ENCODE measurements around the gene LAMC1.
"Not testable (repeated sequence)": the region's sequence is repeated elsewhere in the genome, so short reads cannot be mapped to it uniquely, and the experiment has no call there.

LAMC1 gene

GRCh38 chr1:183043872-183044854 lies 20.9 kb downstream of the LAMC1 start:
- DNase-seq (ENCODE audit: low read depth): peak; percentile 94

GRCh38 chr1:183044893-183045649 lies 21.9 kb downstream of the LAMC1 start:
- no peak for DNase-seq (ENCODE audit: low read depth)

GRCh38 chr1:183048087-183049085 lies 25.2 kb downstream of the LAMC1 start:
- DNase-seq (ENCODE audit: low read depth): no peak

- no peak for DNase-seq (ENCODE audit: low read depth)
Observed at GRCh38 chr1:183051546-183051945, 28.3 kb downstream of the LAMC1 start.

- DNase-seq (ENCODE audit: low read depth): no peak
Observed at GRCh38 chr1:183052861-183053260, 29.6 kb downstream of the LAMC1 start.

GRCh38 chr1:183058851-183059502 lies 35.8 kb downstream of the LAMC1 start:
- no peak for DNase-seq (ENCODE audit: low read depth)

- DNase-seq (ENCODE audit: low read depth): peak; percentile 14
Observed at GRCh38 chr1:183061194-183061593, 38.0 kb downstream of the LAMC1 start.

- peak; percentile 29 for DNase-seq (ENCODE audit: low read depth)
Observed at GRCh38 chr1:183063349-183063748, 40.1 kb downstream of the LAMC1 start.

- no peak for DNase-seq (ENCODE audit: low read depth)
Observed at GRCh38 chr1:183065168-183065706, 42.0 kb downstream of the LAMC1 start.

- DNase-seq (ENCODE audit: low read depth): not testable (repeated sequence)
Observed at GRCh38 chr1:183066432-183066831, 43.2 kb downstream of the LAMC1 start.

GRCh38 chr1:183069562-183070216 lies 46.5 kb downstream of the LAMC1 start:
- no peak for DNase-seq (ENCODE audit: low read depth)

GRCh38 chr1:183070234-183070922 lies 47.2 kb downstream of the LAMC1 start:
- no peak for DNase-seq (ENCODE audit: low read depth)

- peak; percentile 70 for DNase-seq (ENCODE audit: low read depth)
Observed at GRCh38 chr1:183070923-183071618, 47.9 kb downstream of the LAMC1 start.

GRCh38 chr1:183072595-183072994 lies 49.4 kb downstream of the LAMC1 start:
- not testable (repeated sequence) for DNase-seq (ENCODE audit: low read depth)

GRCh38 chr1:183073320-183073719 lies 50.1 kb downstream of the LAMC1 start:
- no peak for DNase-seq (ENCODE audit: low read depth)

GRCh38 chr1:183074215-183074614 lies 51.0 kb downstream of the LAMC1 start:
- no peak for DNase-seq (ENCODE audit: low read depth)

- DNase-seq (ENCODE audit: low read depth): peak; percentile 29
Observed at GRCh38 chr1:183075861-183076260, 52.6 kb downstream of the LAMC1 start.

- DNase-seq (ENCODE audit: low read depth): no peak
Observed at GRCh38 chr1:183077097-183077496, 53.9 kb downstream of the LAMC1 start.

All from iris pigment epithelial cell (primary cell).